GM12892 (cell line): Measurements from ENCODE around the gene NEDD4L.

Source experiments
- POLR2A ChIP-seq: IDR thresholded peaks from 2 replicates; pipeline ENCODE4 v1.6.1; 2011; ENCODE audit warnings: low read depth, low read length, control low read depth
- TAF1 ChIP-seq: IDR thresholded peaks from 2 replicates; pipeline ENCODE4 v1.6.1; 2011; ENCODE audit warnings: low read depth, mild to moderate bottlenecking, control low read depth, low read length, borderline replicate concordance

- TF ChIP-seq TAF1 (no peak), POLR2A (no peak)
Measured at GRCh38 chr18:58271770-58272169, 227.7 kb downstream of the NEDD4L start.
